GM12801 (cell line): ENCODE measurements around the gene KRTAP20-1.

Experiments
- CTCF ChIP-seq: IDR thresholded peaks from one replicate; pipeline ENCODE4 v1.5.1; 2011; ENCODE audit warnings: control low read depth; ENCODE audit not compliant: insufficient read length; ENCODE audit errors: extremely low read depth

KRTAP20-1 gene

GRCh38 chr21:30616125-30616524 is at the start of gene KRTAP20-1:
Gene KRTAP20-1 (plus strand): TSS chr21:30616425. CDS start chr21:30616455, 30 bp downstream.
- no peak for TF ChIP-seq CTCF

- TF ChIP-seq CTCF, result no peak
Measured at GRCh38 chr21:30567617-30568016, 48.6 kb upstream of the KRTAP20-1 start.

- TF ChIP-seq CTCF, result no peak
Measured at GRCh38 chr21:30577766-30578165, 38.5 kb upstream of the KRTAP20-1 start.

- TF ChIP-seq CTCF, result no peak
Measured at GRCh38 chr21:30579346-30579745, 36.9 kb upstream of the KRTAP20-1 start.

- no peak for TF ChIP-seq CTCF
Measured at GRCh38 chr21:30580132-30580531, 36.1 kb upstream of the KRTAP20-1 start.

- no peak for TF ChIP-seq CTCF
Measured at GRCh38 chr21:30582870-30583269, 33.4 kb upstream of the KRTAP20-1 start.

GRCh38 chr21:30590297-30590696 is 25.9 kb upstream of the KRTAP20-1 start, which contains the start of gene KRTAP22-2:
Gene KRTAP22-2 (minus strand): TSS chr21:30590397.
- TF ChIP-seq CTCF, result no peak

GRCh38 chr21:30592140-30592539 is 24.1 kb upstream of the KRTAP20-1 start, which contains the start of gene KRTAP6-3:
Gene KRTAP6-3 (plus strand): TSS chr21:30592440. CDS start chr21:30592446, 6 bp downstream.
- TF ChIP-seq CTCF, result no peak
